GM21515 (cell line): Measurements from ENCODE around the gene L3MBTL1.

ENCODE experiments used
- ATAC-seq: cut with Tn5 transposase; IDR thresholded peaks from one replicate; pipeline ENCODE4 v1.9.1; 2021; ENCODE audit not compliant: unreplicated experiment

Gene L3MBTL1

GRCh38 chr20:43558412-43559146 lies 51.1 kb downstream of the L3MBTL1 start, which contains the start of gene SGK2:
Gene SGK2 (plus strand): TSS chr20:43559027. CDS start chr20:43566496, 7,469 bp downstream.
- no peak for ATAC-seq

GRCh38 chr20:43559147-43559987 lies 51.9 kb downstream of the L3MBTL1 start:
- ATAC-seq: no peak

- no peak for ATAC-seq
Measured at GRCh38 chr20:43560974-43561373, 53.5 kb downstream of the L3MBTL1 start.

GRCh38 chr20:43563429-43563828 lies 55.9 kb downstream of the L3MBTL1 start:
- no peak for ATAC-seq

- no peak for ATAC-seq
Measured at GRCh38 chr20:43563991-43564390, 56.5 kb downstream of the L3MBTL1 start.

- ATAC-seq: no peak
Measured at GRCh38 chr20:43564455-43564854, 57.0 kb downstream of the L3MBTL1 start.

- ATAC-seq: no peak
Measured at GRCh38 chr20:43564993-43565757, 57.7 kb downstream of the L3MBTL1 start.

GRCh38 chr20:43565758-43566104 lies 58.2 kb downstream of the L3MBTL1 start:
- ATAC-seq: no peak

GRCh38 chr20:43567477-43567876 lies 60.0 kb downstream of the L3MBTL1 start:
- ATAC-seq: no peak

- no peak for ATAC-seq
Measured at GRCh38 chr20:43568706-43569105, 61.2 kb downstream of the L3MBTL1 start.

- ATAC-seq: no peak
Measured at GRCh38 chr20:43569282-43569681, 61.8 kb downstream of the L3MBTL1 start.

GRCh38 chr20:43570496-43570895 lies 63.0 kb downstream of the L3MBTL1 start:
- ATAC-seq: no peak

GRCh38 chr20:43571310-43571709 lies 63.8 kb downstream of the L3MBTL1 start:
- ATAC-seq: no peak

- ATAC-seq: no peak
Measured at GRCh38 chr20:43571771-43572170, 64.3 kb downstream of the L3MBTL1 start.

- no peak for ATAC-seq
Measured at GRCh38 chr20:43572891-43573290, 65.4 kb downstream of the L3MBTL1 start.

GRCh38 chr20:43576108-43576507 lies 68.6 kb downstream of the L3MBTL1 start:
- no peak for ATAC-seq

- ATAC-seq: no peak
Measured at GRCh38 chr20:43579861-43580793, 72.6 kb downstream of the L3MBTL1 start.

GRCh38 chr20:43583133-43583864 lies 75.8 kb downstream of the L3MBTL1 start:
- no peak for ATAC-seq

- no peak for ATAC-seq
Measured at GRCh38 chr20:43583982-43584432, 76.5 kb downstream of the L3MBTL1 start.
